GM10248 (cell line): ENCODE data around the gene SREBF2.

Source experiments
- CTCF ChIA-PET: fragments of 300-600 bp; sonication (Branson Sonifier 250); formaldehyde crosslinking; extraction: SDS; loops from one replicate; lab custom pipeline; 2021; ENCODE audit warnings: antibody characterized with exemption; lab: Yijun Ruan, JAX
- POLR2A ChIA-PET: fragments of 350-650 bp; sonication (Branson Sonifier 250); formaldehyde crosslinking; extraction: SDS; loops from one replicate; lab custom pipeline; 2020; ENCODE audit warnings: antibody characterized with exemption; lab: Yijun Ruan, JAX
- DNase-seq: peaks from one replicate; pipeline ENCODE4 v3.0.0; 2012; ENCODE audit errors: extremely low spot score
- TF ChIP-seq, protein P1 (sequence below): IDR thresholded peaks from 2 replicates; pipeline ENCODE4 v1.5.1; 2012; ENCODE audit warnings: mild to moderate bottlenecking, low read depth; ENCODE audit errors: extremely low read depth, missing control alignments, control extremely low read depth

The SREBF2 gene

DNA sequence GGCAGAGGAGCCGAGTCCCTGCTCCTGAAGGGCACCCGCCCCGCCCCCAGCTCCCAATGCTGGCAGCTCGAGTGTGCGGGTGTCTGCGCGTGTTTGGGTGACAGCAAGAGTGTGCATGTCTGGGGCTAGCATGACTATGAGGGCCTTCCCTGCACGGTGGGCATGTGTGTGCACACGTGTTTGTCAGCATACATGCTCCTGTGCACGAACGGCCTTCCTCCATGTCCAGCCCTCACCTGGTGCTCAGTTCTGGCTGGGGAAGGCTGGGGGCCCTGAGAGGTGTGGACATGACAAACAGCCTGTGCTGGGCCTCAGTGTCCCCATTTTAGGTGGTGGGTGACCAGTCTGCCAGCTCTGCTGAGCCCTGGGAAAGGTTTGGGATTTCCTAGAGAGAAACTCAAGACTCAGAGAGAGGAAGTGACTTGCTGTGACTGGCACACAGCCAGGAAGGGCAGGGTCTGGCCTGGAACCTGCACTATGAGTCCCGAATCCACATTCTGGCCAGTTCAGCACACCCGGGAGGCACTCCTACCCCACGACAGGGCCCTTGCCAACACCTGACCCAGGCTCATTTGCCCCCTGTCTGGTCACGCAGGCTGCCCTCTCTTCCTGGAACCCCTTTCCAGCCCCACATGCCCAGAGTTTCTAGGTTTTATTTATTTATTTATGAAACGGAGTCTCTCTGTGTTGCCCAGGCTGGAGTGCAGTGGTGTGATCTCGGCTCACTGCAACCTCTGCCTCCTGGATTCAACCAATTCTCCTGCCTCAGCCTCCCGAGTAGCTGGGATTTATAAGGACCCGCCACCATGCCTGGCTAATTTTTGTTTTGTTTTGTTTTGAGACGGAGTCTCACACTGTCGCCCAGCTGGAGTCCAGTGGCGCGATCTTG, 85.2 kb downstream of the SREBF2 start:
- TF ChIP-seq, protein P1, sequence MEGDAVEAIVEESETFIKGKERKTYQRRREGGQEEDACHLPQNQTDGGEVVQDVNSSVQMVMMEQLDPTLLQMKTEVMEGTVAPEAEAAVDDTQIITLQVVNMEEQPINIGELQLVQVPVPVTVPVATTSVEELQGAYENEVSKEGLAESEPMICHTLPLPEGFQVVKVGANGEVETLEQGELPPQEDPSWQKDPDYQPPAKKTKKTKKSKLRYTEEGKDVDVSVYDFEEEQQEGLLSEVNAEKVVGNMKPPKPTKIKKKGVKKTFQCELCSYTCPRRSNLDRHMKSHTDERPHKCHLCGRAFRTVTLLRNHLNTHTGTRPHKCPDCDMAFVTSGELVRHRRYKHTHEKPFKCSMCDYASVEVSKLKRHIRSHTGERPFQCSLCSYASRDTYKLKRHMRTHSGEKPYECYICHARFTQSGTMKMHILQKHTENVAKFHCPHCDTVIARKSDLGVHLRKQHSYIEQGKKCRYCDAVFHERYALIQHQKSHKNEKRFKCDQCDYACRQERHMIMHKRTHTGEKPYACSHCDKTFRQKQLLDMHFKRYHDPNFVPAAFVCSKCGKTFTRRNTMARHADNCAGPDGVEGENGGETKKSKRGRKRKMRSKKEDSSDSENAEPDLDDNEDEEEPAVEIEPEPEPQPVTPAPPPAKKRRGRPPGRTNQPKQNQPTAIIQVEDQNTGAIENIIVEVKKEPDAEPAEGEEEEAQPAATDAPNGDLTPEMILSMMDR = no peak
- no peak for DNase-seq
- CTCF ChIA-PET = interaction anchor here (1.3 to 11.5 kb wide), 4 partner anchors 7 to 22 kb away, joined by 4 to 229 read pairs (median 30); partner anchors contain the start of gene TNFRSF13C
- POLR2A ChIA-PET = interaction anchor here (1.3 to 1.7 kb wide), 2 partner anchors 10 to 29 kb away, joined by 5 to 6 read pairs; partner anchors contain the start of gene CENPM

DNA sequence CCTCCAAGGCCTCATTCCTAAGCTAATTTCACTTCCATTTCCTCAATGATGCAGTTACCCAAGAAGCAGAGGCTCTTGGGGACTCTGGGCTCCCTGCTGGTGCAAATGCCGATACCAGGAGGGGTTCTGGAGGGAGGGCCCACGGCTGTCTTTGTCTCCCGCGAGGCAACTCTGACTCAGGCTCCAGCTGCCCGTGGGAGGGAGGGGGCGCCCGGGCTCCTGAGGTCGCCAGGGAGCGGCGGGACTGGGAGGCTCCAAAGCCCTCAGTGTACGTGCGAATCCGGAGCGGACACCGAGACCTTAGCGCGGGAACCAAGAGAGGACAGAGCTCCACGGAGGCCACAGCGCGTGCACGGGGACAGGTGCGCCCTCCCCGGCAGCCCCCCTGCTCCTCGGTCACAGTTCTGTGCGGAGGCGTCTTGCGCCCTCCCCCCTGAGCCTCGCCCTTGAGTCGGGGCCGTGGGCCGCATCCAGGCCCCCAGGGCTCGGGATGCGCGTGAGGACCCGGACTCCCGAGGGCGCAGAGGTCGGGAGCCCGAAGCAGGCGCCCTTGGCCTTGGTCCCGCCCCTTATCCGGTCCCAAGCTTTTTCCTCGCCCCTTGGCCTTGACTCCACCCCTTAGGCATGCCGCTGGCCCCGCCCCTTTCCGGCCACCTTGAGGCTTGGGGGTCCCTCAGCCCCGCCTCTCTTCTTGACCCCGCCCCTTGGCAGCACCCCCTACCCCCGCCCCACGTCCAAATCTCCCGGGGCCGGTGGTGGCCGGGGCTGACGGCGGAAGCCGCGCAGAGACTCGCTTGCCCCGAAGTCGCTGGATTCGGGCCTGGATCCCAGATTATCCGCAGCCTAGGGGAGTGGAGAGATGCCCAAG, 86.7 kb downstream of the SREBF2 start:
- TF ChIP-seq, protein P1 = no peak
- POLR2A ChIA-PET = interaction anchor here (1.1 to 1.7 kb wide), 5 partner anchors 12 to 57 kb away, joined by 5 to 16 read pairs (median 6); partner anchors contain the start of gene CENPM
- DNase-seq = peak; percentile 87
- CTCF ChIA-PET = interaction anchor here (1.0 to 11.5 kb wide), 3 partner anchors 8 to 18 kb away, joined by 3 to 229 read pairs (median 4); no protein-coding TSS in a partner anchor

DNA sequence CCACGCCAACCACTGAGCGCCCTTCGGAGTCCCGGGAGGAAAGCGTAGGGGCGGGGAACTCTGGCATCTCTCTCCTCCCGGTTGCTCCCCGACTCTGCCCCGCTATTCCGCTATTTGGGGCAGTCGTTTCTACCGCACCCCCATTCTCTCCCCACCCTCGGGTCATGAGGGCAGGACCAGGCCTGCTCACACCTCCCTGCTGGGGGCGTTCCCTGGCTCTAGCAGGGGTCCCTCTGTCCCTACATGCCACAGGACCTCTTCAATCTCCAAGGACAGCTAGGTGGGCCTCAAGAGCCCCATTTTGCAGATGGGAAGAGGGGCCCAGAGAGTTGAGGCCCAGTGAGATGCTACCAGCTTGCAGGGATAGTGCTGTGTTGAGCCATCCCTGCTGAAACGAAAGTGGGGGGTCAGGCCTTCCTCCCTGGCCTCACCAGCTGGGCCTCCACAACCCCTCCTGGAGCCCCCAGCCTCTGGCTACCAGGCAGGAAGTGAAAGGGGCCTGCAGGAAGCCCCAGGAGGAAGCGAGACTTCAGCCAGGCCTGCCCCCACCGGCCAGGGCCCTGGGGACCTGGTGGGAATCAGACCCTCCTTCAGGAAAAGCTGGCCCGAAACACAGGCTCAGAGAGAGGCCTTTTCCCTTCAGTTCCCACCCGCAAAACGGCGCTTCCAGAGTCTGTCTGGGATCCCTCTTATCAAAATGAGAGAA, 87.5 kb downstream of the SREBF2 start:
- no peak for DNase-seq
- TF ChIP-seq, protein P1 = no peak
- POLR2A ChIA-PET = interaction anchor here (0.7 to 1.4 kb wide), 3 partner anchors 20 to 58 kb away, joined by 3 to 10 read pairs (median 4); no protein-coding TSS in a partner anchor
- CTCF ChIA-PET = interaction anchor here (1.1 to 11.5 kb wide), 2 partner anchors 11 to 17 kb away, joined by 3 to 229 read pairs; no protein-coding TSS in a partner anchor

DNA sequence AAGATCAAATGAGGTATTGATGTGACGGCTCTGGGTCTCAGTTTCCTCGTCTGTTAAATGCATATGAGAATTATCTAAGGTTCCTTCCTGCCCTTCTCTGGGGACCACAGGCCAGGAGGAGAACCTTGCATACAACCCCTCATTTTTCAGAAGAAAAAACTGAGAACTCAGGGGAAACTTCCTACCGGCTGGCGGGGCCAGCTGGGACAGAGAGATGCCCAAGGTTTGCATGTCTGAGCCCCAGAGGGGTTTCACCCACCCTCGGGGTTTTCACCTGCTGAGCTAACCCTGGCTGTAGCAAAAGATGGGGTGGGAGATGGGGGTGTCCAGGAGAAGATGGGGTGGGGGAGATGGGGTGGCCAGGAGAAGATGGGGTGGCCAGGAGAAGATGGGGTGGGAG, 89.4 kb downstream of the SREBF2 start:
- TF ChIP-seq, protein P1 = no peak
- DNase-seq = no peak
- POLR2A ChIA-PET = interaction anchor here (7.5 kb wide), 1 partner anchor 16 kb away, joined by 118 read pairs; no protein-coding TSS in a partner anchor
- CTCF ChIA-PET = interaction anchor here (11.5 kb wide), 1 partner anchor 15 kb away, joined by 229 read pairs; no protein-coding TSS in a partner anchor

DNA sequence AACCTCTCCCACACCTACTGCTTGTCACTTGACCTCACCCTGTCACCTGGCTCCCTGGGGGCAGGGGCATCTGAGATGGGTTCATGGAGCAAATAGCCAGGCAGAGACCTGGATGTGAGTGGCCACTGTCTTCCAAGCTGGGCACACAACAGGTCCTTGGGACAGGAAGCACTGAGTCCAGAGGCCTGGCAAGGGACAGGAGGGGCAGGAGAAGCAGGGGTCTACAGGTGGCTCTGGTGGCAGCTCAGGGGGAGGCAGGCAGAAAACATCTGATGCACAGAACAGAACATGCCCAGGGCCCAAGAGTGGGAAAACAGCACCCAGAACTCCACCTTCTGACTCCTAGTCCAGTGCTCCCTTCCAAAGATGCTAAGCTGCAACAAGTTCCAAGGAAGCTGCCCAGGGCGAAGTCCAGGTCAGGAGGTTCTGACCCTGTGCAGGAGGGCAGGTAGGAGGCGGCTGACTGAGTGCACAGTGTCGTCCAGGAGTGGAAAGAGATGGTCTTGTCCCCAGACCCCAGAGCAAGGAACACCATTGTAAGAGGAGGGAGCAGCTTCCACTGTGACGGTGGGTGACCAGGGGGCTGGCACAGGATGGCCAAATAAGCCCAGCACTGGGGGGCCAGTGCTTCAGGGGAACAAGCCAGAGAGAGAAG, 90.2 kb downstream of the SREBF2 start:
- ChIA-PET POLR2A (interaction anchor here (7.5 kb wide), 1 partner anchor 15 kb away, joined by 118 read pairs; no protein-coding TSS in a partner anchor), CTCF (interaction anchor here (1.6 to 11.5 kb wide), 3 partner anchors 9 to 226 kb away, joined by 6 to 229 read pairs (median 46); partner anchors contain the start of gene SHISA8)

More for the DNA sequence above, 90.2 kb downstream of the SREBF2 start:
- DNase-seq = no peak
- TF ChIP-seq, protein P1 = no peak
